Limb (tissue), 2 donors: ENCODE data around the gene R3HDM2.

Source experiments
- DNase-seq, 2 donors: peaks; one replicate each; pipeline ENCODE4 v3.0.0-alpha.2; 2016; ENCODE audit errors: extremely low spot score in 2 of 2

The R3HDM2 gene

GRCh38 chr12:57241402-57242310 lies 189.2 kb downstream of the R3HDM2 start:
- DNase-seq = peak in 1 of 2 donors; percentile 73

DNA sequence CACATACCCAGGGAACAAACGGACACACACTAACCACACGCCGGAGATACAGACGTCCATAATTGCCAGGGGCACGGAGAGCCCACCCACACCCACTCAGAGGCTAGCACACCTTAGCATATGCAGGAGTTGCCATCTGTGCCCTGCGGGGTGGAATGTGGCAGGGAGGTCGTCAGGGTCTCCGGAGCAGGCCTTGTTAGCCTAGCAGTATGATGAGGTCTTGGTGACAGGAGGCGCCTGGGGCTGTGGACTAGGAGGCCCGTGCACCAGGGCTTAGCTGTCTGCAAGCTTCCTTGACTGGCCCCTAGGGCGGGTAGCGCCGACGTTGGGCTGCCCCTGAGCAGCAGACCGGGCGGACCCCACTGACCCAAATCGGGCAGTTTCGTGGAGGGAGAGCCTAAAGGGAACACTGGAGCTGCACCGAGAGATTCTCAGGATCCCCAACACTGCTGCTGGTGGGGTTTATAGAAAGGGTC lies 189.9 kb downstream of the R3HDM2 start:
- DNase-seq = peak in 1 of 2 donors; percentile 64

DNA sequence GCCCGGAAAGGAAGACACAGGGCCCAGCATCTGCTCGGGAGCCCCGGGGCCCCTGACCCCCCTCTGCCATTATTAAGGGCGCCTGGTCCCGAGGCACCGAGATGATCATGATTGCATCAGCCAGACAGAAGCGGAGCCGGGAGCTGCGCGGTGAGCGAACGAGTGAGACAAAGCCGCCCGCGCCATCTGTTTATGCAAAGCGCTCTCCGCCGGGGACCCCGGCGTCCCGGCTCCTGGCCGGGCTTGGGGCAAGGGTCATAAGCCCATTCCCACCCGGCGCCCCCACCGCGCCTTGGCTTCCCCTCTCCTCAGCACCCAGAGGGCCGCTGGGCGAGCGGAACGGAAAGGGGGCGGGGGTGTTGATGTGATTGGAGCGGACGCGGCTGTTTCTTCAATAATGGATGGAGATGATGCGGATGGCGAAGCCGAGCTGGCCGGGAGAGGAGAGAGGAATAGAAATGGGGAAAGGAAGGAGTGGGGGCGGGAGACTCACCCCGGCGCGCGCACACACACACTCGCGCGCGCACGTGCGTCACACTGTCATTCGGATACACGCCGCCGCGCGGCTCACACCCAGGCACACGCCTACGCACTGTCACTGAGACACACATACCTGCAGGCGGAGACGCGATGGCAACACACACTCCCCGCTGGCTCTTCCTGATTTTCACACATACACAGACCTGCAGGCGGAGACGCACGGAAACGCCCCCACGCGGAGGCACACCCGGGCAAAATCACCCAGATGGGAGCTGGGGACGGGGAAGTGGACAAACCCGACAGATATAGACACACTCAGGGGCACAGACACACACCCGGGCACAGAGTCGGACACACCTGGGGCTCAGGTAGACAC lies 190.5 kb downstream of the R3HDM2 start:
- peak in 1 of 2 donors; percentile 80 for DNase-seq

- DNase-seq = no peak
These were observed 191.2 kb downstream of the R3HDM2 start for GRCh38 chr12:57239587-57240065.

GRCh38 chr12:57238854-57239554 lies 191.8 kb downstream of the R3HDM2 start:
- peak; percentile 87 to 95 for DNase-seq

DNA sequence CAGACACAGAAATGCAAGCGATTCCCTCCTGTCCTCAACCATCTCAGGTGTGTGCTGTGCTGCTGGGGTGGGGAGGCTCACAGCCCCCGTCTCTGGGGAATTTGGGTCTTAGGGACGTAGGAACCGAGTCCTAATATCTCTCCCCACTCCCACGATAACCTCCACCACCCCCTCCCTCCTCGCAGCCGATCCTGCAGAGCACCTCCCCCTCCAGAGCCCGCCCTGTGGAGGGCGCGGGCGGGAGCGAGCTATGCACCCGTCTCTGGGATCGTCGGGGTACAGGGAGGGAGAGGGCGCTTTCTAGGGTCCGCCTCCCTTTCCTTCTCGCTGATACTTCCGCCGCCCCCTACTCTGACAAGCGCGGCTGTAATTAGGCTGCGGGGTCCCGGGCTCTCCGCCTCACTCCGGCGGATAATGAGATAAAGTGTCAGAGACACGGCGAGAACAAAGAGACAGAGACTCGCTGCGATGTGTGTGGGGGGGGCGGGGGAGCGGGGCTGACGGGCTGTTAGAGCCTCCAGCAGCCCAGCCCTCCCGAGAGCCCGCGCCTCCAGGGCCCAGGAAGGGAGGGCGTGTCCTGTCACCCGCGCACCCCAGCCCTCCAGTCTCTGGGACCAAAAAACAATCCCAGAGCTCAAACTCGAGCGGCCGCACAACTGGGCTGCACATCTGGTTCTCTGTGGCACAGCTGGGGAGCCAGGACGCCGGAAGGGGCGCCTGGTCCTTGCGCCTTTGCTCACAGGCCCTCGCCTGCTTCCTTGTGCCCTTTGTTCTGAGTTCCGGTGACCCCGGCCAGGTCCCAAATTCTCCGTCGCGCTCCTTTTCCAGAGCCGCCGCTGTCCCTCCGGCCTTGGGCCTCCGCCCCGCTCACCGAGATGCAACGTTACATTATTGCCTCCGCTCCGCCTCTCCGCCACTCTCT lies 192.7 kb downstream of the R3HDM2 start:
- peak in 1 of 2 donors; percentile 57 for DNase-seq

DNA sequence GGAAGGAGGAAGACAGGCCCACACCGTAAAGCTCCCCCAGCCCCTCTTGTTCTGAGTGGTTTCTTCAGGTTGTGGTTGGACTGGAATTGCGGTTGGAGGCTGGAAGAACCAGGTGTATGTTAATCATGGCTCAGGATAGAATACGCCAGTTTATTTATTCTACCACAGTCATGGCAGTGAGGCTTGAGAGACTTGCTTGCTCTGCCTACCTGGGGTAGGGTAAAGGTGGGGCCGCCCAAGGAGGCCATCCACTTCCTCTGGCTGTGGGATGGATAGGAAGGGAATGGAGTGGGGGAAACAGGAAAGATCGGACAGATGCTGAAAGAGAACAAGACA lies 193.3 kb downstream of the R3HDM2 start:
- DNase-seq = no peak

DNA sequence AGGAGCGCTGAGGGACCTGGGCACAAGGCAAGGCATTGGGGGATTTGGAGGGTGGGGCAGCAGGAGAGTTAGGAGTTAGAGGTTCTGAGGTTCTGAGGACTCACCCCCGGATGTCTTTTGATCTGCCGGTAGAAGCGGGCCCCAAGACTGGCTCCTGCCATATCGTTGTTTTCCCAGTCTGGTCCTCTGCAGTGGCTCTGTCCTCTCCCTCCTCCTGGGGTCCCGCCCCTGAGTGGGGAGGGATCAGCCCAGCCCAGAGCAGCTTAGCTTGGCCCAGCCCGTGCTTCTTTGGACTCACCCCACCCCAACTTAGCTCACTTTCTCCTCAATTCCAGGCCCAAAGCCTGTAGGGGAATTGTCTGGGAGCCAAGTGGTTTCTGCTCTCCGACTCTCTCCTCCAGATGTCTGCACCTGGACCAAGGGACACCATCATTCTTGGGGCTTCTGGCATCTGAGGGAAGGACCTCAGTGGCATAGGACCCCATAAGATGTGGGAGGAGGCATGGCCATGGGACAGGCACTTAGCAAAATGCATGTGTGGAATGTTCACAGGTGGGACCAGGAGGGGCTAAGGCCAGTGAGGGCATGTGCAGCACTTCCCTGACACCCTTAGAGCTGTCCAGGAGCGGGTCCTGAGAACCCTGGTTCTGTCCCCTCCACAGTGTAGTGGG lies 193.8 kb downstream of the R3HDM2 start:
- DNase-seq = peak in 1 of 2 donors; percentile 59

DNA sequence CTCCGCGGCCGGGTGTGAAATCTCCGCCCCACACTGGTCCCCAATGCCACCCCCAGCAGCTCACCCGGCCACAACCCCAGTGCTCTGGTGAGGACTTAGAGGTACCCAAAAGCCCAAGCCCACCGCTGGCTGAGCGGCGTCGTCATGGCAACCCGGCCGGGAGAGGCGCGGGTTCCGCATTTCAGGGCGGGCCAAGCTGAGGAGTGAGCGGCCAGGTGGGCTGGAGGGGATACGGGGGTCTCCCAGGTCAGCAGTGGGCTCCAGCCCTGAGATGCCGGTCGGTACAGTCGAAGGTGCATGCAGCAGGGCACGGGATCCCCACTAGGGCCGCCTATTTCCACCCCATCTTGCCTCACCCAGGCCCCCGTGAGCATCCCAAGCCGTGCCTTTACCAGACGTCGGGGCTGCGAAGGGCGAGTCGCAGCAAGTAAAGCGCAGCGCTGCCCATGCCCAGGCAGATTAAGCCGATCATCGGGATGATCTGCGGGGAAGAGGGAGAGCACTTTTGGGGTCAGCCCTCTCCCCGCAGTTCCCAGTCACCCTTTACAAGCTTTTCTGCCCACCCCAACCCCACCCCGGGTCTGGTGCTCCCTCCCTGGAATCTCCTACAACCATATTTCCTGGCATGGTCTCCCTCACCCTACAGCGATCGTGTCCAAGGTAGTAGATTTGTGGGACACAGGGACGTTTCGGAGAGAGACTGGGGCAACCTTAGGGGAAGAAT lies 194.5 kb downstream of the R3HDM2 start:
- peak in 1 of 2 donors; percentile 60 for DNase-seq

DNA sequence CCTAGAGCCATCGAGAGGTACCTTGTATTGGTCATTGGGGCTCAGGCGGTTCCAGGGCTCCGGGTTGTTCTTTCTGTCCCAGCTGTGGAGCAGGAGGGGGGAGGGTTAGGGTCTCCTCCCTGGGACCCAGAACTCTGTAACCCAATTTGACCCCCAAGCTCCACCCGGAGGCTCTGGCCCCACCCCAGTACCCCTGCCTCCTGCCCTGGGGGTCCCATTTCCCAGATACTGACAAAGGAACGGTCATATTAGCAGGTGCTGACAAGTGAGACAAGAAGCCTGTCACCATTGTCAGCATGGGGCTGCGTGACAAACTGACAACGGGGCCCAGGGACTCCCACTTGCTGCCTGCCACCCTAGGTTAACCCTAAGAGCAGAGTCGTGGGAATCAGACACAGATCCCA lies 195.1 kb downstream of the R3HDM2 start:
- no peak for DNase-seq

GRCh38 chr12:57235017-57235727 lies 195.7 kb downstream of the R3HDM2 start:
- peak in 1 of 2 donors; percentile 68 for DNase-seq

DNA sequence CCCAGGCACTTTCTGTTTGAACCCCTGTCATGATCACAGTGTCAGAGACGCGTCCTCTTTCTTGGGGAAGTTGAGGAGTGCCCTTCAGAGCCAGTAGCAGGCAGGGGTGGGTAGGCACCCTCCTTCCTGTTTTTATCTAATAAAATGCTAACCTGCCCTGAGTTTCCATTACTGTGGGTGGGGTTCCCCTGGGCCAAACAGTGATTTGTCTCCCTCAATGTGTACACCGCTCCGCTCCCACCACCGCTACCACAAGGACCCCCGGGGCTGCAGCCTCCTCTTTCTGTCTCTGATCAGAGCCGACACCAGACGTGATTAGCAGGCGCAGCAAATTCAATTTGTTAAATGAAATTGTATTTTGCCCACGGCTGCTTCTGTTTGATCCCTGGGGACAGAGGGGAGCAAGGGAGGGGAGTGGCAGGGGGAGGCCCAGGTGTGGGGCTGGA lies 196.2 kb downstream of the R3HDM2 start:
- no peak for DNase-seq

DNA sequence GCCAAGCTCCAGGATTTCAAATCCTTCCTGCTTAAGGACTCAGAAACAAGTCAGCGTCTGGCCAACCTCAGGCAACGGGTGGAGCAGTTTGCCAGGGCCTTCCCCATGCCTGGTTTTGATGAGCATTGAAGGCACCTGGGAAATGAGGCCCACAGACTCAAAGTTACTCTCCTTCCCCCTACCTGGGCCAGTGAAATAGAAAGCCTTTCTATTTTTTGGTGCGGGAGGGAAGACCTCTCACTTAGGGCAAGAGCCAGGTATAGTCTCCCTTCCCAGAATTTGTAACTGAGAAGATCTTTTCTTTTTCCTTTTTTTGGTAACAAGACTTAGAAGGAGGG lies 196.6 kb downstream of the R3HDM2 start:
- DNase-seq = no peak

DNA sequence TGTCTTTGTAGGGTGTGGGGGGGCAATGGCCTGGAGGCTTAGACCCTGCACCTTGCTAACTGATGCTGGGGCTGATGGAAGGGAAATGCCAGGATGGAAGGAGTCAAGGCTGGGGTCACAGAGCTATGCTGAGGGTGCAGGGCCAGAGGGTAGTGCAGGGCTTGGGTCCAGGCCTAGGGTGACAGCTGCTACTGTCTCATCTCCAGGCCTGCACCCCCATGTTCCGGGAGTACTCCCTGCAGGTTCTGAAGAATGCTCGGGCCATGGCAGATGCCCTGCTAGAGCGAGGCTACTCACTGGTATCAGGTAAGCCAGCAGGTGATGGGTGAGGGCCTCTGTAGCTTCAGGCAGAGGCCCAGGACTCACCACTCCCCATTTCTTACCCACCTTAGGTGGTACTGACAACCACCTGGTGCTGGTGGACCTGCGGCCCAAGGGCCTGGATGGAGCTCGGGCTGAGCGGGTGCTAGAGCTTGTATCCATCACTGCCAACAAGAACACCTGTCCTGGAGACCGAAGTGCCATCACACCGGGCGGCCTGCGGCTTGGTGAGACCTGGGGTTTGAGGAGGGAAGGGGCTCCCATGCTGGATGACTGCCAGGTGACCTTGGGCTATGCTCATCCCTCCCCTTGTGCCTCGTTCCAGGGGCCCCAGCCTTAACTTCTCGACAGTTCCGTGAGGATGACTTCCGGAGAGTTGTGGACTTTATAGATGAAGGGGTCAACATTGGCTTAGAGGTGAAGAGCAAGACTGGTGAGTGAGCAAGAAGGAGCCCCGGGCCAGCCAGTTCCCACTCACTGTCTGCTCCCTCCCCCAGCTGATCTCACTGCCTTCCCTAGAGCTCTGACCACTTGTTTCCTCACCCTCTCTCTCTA lies 197.2 kb downstream of the R3HDM2 start:
- DNase-seq = no peak

GRCh38 chr12:57232156-57232756 lies 198.6 kb downstream of the R3HDM2 start:
- no peak for DNase-seq

GRCh38 chr12:57231276-57232021 lies 199.4 kb downstream of the R3HDM2 start:
- DNase-seq = no peak
